GM19395 (cell line): Measurements from ENCODE around the gene MYRF.

Experiments used
- ATAC-seq: cut with Tn5 transposase; IDR thresholded peaks from one replicate; pipeline ENCODE4 v1.9.1; 2021; ENCODE audit warnings: mild to moderate bottlenecking, moderate library complexity; ENCODE audit not compliant: unreplicated experiment

MYRF gene

DNA sequence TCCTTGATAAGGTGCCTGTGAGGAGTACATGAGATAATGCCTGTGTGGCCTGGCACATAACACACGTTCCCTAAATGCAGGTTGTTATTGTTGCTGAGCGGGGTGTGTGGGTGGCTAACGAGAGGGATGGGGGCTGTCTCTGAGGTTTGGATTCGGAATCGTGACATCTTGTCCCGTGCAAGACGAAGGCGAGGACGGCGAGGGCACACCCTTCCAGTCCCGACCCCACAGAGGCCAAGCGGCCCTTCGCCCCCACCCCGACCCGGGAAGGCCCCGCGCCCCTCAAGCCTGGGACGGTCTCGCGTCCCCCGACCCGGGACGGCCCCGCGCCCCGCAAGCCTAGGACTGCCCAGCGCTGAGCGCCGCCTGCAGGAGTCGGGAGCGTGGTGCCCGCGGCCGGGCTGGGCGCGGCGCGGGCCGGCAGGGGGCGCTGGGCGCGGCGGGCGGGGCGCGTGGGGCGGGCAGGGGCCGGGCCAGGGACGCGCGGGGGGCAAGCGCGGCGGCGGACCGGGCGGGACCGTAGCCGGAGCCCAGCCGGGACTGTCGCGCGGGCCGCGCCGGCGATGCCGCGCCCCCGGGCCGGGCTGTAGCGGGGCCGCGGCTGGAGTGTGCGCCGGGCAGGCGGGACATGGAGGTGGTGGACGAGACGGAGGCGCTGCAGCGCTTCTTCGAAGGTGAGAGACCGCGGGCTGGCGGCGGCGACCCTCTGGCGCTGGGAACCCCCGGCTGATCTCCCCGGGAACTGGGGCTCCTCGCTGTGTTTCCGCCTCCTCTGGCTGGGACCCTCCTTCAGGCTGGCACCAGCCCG is at the start of gene MYRF:
Gene MYRF (plus strand): TSS at position 520 of the 808 bp plus-strand sequence. CDS start 109 bp downstream, at position 629.
- no peak for ATAC-seq

DNA sequence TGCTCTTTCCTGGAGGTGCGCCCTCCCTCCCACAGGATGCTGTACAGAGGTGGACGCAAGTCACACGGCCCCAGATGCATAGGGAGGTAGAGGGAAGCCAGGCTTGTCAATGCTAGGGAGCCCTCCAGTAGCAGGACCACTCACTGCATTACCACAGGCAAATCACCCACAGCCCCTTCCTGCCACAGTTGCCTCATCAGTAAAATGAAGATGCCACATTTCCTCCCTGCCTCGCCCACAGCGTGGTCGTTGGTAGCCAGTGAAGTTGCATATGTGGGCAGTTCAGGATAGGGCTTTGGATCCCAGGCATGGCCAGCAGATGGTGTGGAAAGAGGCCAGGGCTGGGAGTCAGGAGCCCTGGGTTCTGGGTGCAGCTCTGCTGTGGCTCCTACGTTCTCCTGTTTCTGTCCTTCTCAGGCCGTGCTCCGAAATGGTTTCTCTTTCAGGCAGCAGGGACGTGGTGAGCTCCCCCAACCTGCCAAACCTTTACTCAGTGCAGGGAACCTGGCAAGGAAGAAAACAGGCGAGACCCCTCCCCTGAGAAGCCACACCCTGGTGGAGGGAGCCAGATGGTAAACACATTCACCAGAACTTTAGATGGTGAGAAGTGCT is 49.6 kb upstream of the MYRF start:
- ATAC-seq, result no peak

DNA sequence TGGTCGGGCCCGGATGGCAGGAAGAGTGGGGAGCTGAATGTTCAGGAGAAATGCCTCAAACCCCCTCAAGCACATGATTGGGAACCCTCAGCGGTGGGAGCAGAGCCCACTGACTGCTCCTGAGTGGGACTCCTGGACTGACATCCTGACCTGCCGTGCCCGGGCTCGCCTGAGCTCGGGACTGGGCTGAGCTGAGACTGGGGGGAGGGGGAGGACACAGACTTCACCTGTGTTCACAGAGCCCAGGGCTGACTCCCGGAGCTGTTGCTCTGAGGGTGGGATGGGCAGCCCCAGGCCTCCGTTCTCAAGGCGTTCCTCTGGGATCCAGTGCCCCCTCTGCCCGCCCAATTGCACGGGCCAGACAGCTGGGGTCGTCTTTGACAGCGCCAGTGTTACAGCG is 47.6 kb upstream of the MYRF start:
- ATAC-seq, result no peak

DNA sequence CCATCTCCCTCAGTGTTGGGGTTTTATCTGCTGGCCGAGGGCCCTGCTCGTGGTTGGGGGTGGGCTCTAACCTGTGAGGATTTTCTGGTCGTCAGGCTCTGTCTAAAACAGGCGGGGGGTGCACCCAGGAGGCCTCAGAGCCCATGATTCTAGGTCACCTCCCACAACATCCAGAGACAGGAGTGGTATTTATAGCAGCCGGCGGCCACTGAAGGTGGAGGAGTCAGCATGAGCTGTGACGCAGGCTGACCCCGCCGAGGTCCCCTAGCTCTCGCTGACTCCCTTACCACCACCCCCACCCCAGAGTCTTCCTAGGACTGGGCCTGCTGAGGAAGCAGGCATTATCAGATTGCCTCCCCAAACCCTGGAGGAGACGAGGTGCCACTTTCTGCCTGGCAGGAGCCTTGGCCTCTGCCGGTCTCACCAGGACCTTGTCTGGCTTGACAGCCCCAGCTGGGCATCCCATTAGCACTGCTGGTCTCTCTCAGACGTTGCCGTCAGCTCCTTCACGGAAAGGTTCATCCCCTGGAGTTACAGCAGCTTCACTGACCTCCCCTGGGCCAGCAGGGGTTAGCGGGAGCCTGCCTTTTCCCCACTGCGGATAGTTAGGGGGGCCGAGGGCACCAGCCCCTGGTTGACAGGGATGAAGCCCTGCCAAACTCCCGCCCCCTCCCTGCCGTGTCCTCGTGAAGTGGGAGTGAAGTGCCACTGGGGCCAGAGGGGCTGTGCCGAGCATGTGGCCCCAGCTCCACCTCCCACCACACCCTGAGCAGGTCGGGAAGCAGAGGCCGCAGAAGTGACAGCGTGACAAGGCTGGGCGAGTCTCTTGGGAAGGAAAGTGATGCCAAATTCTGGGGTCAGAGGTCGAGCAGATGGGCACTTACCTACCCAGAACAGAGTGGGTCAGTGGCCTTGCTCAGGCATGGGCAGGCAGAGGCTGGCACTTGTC is 45.7 kb upstream of the MYRF start:
- ATAC-seq, result no peak

DNA sequence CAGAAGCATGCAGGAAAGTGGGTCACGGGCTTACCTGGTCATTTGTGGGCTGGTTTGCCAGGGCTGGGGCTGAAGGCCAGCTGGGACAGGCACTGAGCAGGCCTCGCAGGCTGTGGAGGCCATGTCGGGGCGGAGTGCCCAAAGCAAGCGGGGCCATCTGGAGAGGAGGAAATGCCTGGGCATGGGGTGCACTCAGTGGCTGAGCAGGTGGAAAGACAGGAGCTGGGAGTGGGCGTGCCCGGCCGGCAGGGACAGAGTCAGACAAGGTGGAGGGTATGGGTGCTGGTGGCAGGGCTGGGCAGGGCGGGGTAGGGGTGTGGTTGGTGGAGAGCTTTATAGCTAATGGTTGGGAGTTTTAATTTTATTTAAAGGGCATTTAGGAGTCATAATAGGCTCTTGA is 44.9 kb upstream of the MYRF start:
- no peak for ATAC-seq

DNA sequence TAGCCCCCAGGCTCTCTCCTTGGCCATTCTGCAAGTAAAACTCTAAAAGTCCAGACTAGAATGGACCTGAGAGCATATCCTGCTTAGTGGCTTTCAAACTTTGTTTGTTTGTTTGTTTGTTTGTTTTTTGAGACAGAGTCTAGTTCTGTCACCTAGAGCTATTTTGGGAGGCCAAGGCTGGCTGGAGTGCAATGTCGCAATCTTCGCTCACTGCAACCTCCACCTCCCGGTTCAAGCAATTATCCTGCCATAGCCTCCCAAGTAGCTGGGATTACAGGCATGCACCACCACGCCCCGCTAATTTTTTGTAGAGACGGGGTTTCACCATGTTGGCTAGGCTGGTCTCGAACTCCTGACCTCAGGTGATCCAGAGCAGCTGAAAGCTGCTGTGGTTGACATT is 43.3 kb upstream of the MYRF start:
- ATAC-seq, result no peak

DNA sequence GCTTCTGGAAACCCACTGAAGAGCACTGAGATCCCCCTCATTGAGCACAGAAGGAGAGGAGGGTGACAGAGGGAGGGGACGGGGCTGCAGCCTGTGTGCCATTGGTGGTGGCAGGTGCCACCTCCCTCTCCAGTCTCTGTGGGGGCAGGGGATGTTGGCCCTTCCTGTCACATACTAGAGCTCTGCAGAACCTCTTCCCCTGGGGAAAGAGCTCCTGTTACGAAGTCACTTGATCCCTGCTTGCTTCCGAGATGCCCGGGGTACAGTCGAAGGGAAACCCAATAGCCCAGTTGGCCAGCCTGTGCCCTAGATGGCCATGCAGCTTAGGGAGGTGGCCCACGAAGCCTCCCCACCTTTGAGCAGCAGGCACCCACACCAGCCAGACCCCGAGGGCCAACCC is 42.9 kb upstream of the MYRF start:
- no peak for ATAC-seq

DNA sequence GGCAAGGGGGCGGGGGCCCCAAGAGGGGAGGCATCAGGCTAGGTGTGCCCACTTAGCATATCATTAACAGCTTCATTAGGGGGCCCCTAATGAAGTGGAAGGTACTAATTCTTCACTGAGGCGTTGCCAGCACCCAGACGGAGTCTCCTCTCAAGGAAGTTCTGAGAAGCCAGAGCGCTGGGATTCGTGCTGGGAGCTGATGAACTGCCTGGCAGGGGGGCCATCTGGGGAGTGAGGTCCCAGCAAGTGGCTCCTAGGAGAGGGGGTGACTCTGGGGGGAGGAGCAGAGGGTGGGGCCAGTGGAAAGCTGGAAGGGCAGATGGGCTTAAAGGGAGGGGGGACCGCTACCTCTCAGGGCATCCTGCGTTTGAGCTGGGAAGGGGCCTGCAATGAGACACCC is 42.4 kb upstream of the MYRF start:
- no peak for ATAC-seq

DNA sequence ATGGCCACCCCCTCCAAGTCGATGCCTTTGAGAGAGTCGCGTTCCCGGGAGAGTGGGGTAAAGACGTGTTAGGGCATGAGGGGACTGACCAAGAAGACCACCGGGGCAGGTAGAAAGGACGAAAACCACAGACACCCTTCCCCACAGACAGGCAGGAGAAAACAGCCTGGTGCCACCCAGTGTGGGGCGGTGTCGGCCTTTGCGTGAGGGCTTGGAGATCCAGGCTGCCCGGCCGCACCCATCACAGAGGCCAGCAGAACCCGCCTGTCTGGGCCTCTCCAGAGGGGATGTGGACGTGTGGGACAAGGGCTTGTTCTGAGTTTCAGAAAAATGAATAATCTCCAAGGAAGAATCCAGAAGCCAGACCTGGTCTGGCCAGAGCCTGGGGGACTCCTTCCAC is 41.4 kb upstream of the MYRF start:
- no peak for ATAC-seq

DNA sequence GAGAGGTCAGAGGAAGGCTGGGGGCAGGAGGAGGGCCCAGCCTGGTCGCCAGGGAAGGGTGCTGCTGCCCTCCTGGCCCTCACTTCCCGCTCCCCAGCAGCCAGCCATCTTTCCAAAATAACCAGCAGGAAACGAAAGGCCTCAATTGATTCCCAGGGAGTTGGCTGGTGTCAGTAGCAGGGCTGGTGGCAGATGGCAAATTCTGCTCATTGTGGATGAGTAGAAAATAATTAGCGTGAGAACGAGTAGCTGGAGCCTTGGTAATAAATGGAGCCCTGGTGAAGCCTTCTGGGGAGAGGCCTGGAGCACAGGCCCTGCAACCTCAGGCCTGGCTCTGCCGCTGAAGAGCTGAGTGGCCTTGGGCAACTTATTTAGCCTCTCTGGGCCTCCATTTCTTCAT is 40.9 kb upstream of the MYRF start:
- ATAC-seq, result no peak

DNA sequence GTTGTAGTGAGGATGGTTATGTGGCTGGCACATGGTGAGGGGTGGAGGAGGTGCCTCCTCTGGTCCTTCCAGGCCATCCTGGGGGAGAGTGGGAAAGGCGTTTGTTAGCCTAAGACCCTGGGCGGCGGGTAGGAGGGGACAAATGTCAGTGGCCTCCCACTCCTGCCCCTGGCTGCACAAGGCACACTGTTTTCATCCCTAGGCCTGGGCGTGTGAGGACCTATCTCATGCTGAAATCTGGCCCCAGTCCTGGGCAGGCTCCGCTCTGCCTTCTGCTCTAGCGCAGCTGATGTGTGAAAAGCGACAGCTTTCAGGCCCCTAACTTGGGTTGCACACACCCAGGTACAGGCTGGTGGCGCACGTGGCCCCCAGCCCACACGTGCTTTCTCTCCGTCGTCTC is 40.1 kb upstream of the MYRF start:
- no peak for ATAC-seq

DNA sequence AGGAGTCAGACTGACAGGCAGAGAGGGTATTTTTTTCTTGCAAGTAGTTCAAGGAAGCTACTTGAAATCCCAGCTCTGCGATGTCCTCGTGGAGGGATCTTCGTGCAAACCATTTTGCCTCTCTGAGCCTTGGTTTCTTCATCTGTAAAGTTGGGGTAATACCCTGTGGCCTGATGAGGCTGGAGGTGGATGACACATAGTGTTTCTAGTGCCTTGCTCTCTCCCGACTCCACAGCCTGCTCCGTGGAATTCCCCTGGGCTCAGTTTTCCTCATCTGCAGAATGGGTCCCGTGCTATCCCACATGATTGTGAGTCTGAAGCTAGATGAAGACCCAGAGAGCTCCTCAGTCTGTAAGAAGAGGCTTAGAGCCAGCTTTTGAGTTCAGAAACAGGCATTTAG is 39.6 kb upstream of the MYRF start:
- ATAC-seq, result no peak

DNA sequence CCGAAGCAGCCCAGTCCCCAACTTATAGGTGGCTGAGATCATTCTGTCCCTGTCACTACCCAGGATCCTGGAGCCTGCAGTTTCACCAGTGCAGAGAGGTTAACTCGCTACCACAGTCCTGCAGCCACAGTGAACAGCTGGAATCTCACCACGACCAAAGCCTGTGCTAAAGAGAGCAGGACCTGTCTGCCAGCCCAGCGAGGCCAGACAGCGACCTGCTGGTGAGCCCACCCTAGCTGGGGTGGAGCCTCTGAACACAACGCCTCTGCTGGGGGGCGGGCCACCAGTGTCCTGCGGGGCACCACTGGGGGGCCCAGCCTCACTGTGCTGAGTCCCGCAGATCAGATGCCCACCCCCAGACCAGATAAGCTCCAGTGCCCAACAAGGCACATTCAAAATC is 39.0 kb upstream of the MYRF start:
- no peak for ATAC-seq

DNA sequence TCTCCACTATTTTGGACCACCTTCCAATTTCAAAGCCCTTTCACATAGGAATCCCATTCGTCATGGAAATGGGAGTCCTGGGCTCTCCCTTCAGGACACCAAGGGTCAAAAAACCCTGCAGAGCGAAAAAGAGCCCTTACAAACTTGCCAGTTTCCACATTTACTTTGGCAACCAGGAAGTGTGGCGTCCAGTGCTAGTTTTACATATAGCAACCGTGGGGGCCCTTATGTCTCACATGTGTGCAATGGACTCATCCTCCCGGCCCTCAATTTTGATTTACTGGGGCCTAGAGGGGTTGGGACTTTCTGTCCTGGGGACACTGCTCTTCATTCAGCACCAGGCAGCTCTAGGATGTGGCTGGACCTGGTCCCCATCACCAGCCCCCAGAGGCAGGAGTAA is 38.5 kb upstream of the MYRF start:
- no peak for ATAC-seq

DNA sequence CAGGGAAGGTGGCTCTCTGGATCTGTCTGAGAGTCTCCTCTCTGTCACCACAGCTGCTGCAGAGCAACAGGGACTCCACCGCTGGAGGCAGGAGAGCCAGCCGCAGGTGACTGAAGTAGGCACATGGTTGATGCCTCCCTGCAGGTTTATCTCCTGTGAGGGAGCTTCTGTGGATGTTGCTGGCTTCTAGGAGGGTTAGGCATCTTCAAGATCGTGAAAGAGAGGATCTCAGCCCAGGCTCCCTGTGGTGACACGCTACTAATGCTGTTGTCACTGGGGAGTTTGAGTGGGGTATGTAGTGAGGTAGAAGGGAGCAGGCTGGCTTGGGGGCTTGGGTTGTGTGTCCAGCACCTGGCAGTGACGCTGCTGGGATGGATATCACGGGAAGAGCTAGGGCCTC is 38.1 kb upstream of the MYRF start:
- no peak for ATAC-seq

DNA sequence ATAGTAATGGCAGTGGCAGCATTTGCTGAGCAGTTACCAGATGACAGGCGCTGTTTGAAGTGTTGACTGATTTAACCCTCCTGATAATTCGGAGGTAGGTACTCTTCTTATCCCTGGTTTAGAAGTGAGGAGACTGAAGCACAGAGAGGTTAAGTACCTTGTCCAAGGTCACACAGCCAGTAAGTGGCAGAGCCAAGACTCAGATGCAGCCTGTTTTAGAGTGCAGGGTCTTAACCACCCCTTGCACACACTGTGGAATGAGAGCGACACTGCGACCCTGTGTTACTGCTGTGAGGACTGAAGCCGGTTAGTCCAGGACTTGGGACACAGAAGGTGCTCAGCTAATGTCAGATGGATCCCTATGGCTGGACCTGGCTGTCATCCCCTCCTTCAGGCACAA is 37.5 kb upstream of the MYRF start:
- no peak for ATAC-seq

DNA sequence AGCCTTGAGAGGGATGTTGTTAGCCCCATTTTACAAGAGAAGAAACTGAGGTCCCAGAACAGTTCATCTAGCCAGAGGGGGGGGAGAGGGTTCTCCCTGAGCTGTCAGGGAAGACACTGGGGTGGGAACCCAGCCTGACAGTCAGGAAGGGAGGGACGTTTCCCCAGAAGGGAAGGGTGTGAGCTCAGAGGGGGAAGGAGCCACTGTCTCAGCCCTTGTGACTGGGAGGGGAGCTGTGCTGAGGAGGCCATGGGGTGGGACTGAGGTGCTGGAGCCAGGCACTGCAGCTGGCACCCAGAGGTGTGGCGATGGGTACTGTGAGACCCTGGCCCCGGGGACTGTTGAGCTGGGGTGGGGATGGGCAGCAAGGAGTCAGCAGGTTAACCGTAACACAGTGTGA is 36.6 kb upstream of the MYRF start:
- no peak for ATAC-seq

DNA sequence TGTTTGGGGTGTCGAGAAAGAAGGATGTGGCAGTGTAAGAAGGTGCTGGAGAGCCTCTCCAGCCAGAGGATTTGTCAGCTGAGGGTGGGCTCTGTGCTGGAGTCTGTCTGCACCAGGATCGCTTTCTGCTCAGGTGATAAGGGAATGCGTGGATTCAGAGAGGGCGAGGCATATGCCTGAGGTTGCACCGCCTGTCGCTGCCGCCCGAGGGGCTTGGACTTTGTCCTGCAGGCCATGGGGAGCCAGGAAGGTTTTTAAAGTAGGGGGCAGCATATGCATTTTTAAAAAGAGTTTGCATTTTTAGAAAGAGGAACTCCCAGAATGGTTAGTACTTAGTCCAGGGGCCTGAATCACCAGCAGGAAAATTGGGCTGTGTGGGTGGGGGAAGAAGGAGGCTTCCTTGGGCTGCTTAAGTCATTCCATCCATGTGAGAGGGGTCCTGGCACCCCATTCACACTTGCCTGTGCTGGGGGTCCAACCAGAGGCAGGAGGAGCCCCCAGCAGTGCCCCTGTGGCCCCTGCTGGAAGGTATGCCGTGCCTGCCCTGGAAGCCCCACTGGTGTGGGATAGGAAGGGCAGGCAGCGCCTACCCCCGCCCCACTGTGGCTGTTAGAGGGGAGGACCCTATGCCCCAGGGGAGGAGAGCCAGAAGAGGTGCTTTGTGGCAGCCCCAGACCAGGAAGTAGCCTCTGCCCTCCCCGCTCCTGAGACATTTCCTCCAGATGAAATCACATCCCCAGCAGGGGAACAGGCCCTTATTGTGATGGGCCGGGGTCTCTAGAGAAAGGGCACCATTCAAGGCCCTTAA is 35.8 kb upstream of the MYRF start:
- ATAC-seq, result no peak

DNA sequence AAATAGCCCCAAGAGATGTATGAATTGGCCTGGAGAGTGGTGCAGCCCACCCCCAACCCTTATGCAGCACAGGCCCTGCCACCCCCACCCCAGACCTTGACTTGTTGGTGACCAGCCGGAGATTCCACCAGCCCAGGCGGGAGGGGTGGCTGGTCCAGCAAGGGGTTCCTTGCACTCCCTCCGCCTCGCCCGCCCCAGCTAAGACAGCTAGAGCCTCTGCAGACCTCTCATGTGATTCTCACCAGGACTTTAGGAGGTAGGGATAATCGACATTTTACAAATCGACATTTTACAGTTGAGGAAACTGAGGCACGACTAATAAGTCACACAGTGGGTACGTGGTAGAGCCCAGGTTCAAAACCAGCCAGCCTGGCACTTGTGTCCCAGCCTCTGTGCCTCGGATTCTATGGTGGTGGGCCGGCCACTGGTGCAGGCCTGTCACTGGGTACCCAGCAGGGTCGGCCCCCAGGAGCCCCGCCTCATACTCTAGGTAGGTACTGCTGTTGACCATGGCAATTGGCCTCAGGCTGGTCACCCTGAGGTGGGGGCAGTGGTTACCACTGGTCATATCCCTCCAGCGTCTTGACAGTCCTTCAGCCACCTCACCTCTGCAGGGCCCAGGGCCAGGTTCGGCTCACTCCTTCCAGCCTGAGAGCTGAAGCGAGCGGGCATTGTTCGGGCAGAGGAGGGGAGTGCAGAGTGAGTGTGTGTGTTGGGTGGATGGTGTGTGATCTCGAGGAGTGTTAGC is 35.0 kb upstream of the MYRF start:
- no peak for ATAC-seq

DNA sequence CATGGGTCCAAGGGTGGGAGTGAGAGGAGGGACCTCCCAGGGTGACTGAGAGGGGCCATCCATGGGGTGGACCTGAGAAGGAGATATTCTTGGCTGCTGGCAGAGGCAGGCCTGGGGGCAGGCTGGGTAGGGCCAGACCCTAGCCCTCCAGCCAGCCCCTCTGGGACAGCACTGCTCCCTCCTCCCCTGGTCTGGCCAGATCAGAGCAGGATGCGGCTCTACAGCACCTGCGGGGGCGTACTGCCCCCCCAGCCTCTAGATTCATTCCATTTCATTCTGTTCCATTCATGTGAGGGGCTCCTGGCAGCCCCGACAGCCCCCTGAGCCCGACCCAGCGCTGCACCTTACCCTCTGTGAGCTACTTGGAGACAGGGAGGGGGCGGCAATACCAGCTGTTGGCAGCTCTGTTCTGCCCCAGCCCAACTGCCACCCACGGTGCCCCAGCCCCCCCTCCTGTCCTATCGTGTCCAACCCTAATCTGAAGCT is 34.3 kb upstream of the MYRF start:
- no peak for ATAC-seq
